ENCODE results near the gene FGGY. TPM values are rescaled to one million over a fixed set of nuclear protein-coding genes. Genes with fewer than 3 reads are reported as not detected.

FGGY gene
- total RNA-seq, 1 experiment from 2014 or later = 17.8 TPM

GRCh38 chr1:59360729-59361128, 63.8 kb downstream of the FGGY start:
- intact Hi-C loops (cut with micrococcal nuclease; ENCODE audit: unreplicated experiment) = no loop called here
- TF ChIP-seq, protein P1, sequence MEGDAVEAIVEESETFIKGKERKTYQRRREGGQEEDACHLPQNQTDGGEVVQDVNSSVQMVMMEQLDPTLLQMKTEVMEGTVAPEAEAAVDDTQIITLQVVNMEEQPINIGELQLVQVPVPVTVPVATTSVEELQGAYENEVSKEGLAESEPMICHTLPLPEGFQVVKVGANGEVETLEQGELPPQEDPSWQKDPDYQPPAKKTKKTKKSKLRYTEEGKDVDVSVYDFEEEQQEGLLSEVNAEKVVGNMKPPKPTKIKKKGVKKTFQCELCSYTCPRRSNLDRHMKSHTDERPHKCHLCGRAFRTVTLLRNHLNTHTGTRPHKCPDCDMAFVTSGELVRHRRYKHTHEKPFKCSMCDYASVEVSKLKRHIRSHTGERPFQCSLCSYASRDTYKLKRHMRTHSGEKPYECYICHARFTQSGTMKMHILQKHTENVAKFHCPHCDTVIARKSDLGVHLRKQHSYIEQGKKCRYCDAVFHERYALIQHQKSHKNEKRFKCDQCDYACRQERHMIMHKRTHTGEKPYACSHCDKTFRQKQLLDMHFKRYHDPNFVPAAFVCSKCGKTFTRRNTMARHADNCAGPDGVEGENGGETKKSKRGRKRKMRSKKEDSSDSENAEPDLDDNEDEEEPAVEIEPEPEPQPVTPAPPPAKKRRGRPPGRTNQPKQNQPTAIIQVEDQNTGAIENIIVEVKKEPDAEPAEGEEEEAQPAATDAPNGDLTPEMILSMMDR (conservative IDR thresholded peaks at IDR 0.05) = no peak
- no peak for TF ChIP-seq EZH2 (IDR thresholded peaks at IDR 0.05; ENCODE audit: low read depth)
- no peak overlapping the region for H3K27ac ChIP-seq

GRCh38 chr1:59361766-59362165, 64.9 kb downstream of the FGGY start:
- Histone ChIP-seq H3K9me2 (ENCODE audit: insufficient read depth) (no peaks in the 10 kb centered on the region), H4K20me1 (ENCODE audit: insufficient read depth) (no peaks in the 10 kb centered on the region), H3K36me3 (ENCODE audit: low read depth) (no peaks in the 10 kb centered on the region), H3K27ac (no peak overlapping the region), H3K4me1 (replicated peaks; ENCODE audit: insufficient read depth) (no peaks in the 10 kb centered on the region), H3F3A (ENCODE audit: insufficient read depth, low read depth) (no peaks in the 10 kb centered on the region), H3K79me2 (ENCODE audit: low read depth) (no peaks in the 10 kb centered on the region), H3K4me2 (no peak overlapping the region), H2AFZ (no peak overlapping the region), H3K27me3 (ENCODE audit: insufficient read depth, low read depth) (no peaks in the 10 kb centered on the region), H3K9me3 (ENCODE audit: insufficient read depth, low read depth) (no peaks in the 10 kb centered on the region), H3K4me3 (no peak overlapping the region)
- ChIA-PET CTCF (no interaction called here), POLR2A (ENCODE audit: unreplicated experiment) (no interaction called here)
- TF ChIP-seq, protein P1 (conservative IDR thresholded peaks at IDR 0.05) = no peak
- TF ChIP-seq EZH2 (IDR thresholded peaks at IDR 0.05; ENCODE audit: low read depth) = no peak
- no TSS peak for BruUV-seq (replicated peaks)
- intact Hi-C loops (cut with micrococcal nuclease; ENCODE audit: unreplicated experiment) = no loop called here
- no peak for DNase-seq

More at GRCh38 chr1:59360729-59361128, 63.8 kb downstream of the FGGY start:
- Histone ChIP-seq H3K79me2 (ENCODE audit: low read depth) (no peaks in the 10 kb centered on the region), H3K9me2 (ENCODE audit: insufficient read depth) (no peaks in the 10 kb centered on the region), H3K9me3 (ENCODE audit: insufficient read depth, low read depth) (no peaks in the 10 kb centered on the region), H2AFZ (no peak overlapping the region), H3K4me2 (no peak overlapping the region), H4K20me1 (ENCODE audit: insufficient read depth) (no peaks in the 10 kb centered on the region), H3K27me3 (ENCODE audit: insufficient read depth, low read depth) (no peaks in the 10 kb centered on the region), H3K4me1 (replicated peaks; ENCODE audit: insufficient read depth) (no peaks in the 10 kb centered on the region), H3K4me3 (no peak overlapping the region), H3K36me3 (ENCODE audit: low read depth) (no peaks in the 10 kb centered on the region), H3F3A (ENCODE audit: insufficient read depth, low read depth) (no peaks in the 10 kb centered on the region)
- no TSS peak for BruUV-seq (replicated peaks)
- POLR2A ChIA-PET (ENCODE audit: unreplicated experiment) = no interaction called here
- no peak for DNase-seq
- CTCF ChIA-PET = no interaction called here

GRCh38 chr1:59364037-59364436, 67.1 kb downstream of the FGGY start:
- CTCF ChIA-PET = no interaction called here
- intact Hi-C loops (cut with micrococcal nuclease; ENCODE audit: unreplicated experiment) = no loop called here
- no TSS peak for BruUV-seq (replicated peaks)

More at GRCh38 chr1:59364037-59364436, 67.1 kb downstream of the FGGY start:
- H3K9me3 ChIP-seq (ENCODE audit: insufficient read depth, low read depth) = no peaks in the 10 kb centered on the region
- H4K20me1 ChIP-seq (ENCODE audit: insufficient read depth) = no peaks in the 10 kb centered on the region
- 0 out of 2 replicates have a peak, but pooled peaks cover 6% of the 10 kb centered on the region for H3K4me1 ChIP-seq (replicated peaks; ENCODE audit: insufficient read depth)
- POLR2A ChIA-PET (ENCODE audit: unreplicated experiment) = no interaction called here
- no peaks in the 10 kb centered on the region for H3F3A ChIP-seq (ENCODE audit: insufficient read depth, low read depth)
- H3K4me2 ChIP-seq = no peak overlapping the region
- H3K4me3 ChIP-seq = no peak overlapping the region
- no peaks in the 10 kb centered on the region for H3K79me2 ChIP-seq (ENCODE audit: low read depth)
- H3K27ac ChIP-seq = no peak overlapping the region
- no peaks in the 10 kb centered on the region for H3K27me3 ChIP-seq (ENCODE audit: insufficient read depth, low read depth)
- no peak overlapping the region for H2AFZ ChIP-seq
- no peaks in the 10 kb centered on the region for H3K36me3 ChIP-seq (ENCODE audit: low read depth)
- no peak for DNase-seq
- H3K9me2 ChIP-seq (ENCODE audit: insufficient read depth) = no peaks in the 10 kb centered on the region
- TF ChIP-seq, protein P1 (conservative IDR thresholded peaks at IDR 0.05) = no peak
- TF ChIP-seq EZH2 (IDR thresholded peaks at IDR 0.05; ENCODE audit: low read depth) = no peak
